Cortex of kidney (tissue), 1 donor: ENCODE data around the gene SEPTIN11.

Source experiments
- DNase-seq: peaks from one replicate; lab custom pipeline; 2025; lab: John Stamatoyannopoulos, UW

The SEPTIN11 gene

DNA sequence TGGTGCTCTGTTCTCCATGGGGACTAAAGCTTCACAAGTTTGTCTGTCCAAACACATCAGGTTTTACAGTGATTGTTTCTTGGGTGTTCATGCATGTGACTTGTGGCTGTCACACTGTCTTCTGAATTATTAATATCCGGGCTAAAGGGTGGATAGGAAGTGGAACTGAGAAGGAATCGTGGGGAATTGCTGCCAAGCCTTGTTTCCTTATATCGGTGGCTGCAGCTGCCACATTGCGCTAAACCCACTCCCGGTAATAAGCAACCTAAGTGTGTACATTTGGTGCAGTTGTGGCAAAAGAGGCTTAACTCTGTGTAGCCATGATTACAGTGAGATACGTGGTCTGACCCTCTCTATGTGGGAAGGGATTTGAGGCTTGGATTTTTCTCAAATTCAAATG lies 30.7 kb downstream of the SEPTIN11 start:
- DNase-seq = no peak

GRCh38 chr4:76981644-76982043 lies 32.1 kb downstream of the SEPTIN11 start:
- DNase-seq = no peak

GRCh38 chr4:76982638-76983584 lies 33.4 kb downstream of the SEPTIN11 start:
- DNase-seq = no peak

DNA sequence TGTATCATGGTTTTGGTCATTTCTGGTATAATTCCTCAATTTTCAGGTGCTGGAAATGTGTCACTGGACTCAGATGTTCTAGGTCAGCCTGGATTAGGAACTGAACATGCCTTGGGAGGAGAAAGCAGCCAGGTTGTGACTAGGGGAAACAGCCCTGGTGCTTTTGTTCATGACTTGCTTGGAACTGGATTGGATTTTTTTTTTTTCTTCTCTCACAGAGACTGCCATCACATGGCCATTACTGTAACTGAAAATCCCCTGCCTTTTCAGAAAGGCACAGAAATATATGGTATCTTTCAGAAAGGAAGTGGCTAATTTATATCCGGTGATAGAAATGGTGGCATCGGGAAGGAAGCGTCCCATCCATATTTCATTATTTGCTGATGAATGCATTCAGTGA lies 34.6 kb downstream of the SEPTIN11 start:
- DNase-seq = no peak

- no peak for DNase-seq
These were observed 35.2 kb downstream of the SEPTIN11 start for GRCh38 chr4:76984788-76985211.

DNA sequence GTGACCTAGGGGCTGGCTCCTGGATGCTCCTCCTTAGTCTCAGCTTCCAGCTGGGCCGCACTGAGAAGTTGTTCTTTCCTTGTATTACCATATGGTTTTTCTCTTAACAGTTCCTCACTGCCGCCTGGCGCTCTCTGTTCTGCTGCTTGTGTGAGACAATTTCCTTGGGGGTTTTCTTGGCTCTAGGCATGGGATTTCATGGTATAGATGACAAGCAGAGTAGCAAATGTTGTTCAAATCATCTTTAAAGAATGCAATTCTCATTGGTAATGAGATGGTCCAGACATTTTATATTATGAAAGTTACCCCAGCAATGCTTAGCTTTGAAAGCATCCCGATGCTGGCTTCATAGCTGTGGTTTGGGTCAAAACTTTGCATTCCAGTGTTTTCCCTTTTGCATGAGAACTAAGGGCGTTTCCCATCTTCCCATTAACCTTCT lies 37.6 kb downstream of the SEPTIN11 start:
- no peak for DNase-seq

DNA sequence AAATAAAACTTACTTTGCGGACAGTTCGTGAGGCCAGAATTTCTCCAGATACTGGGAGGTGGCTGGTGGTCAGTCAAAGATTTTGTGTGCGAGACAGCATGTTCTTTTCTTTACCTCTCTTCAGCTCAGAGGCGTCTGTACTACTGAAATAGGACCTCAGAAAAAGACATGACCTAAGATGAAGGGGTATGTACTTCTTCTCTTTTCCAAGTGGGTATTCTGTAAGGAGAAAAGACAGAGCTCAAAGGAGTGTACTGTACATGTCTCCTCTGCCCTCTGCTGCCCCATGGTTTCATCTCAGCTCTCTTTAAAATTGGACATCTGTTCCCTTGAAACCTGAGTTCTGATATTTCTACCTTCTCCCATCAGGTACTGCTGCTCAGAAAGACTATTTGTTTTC lies 38.1 kb downstream of the SEPTIN11 start:
- DNase-seq = no peak

GRCh38 chr4:76989391-76990061 lies 40.0 kb downstream of the SEPTIN11 start:
- DNase-seq = no peak

DNA sequence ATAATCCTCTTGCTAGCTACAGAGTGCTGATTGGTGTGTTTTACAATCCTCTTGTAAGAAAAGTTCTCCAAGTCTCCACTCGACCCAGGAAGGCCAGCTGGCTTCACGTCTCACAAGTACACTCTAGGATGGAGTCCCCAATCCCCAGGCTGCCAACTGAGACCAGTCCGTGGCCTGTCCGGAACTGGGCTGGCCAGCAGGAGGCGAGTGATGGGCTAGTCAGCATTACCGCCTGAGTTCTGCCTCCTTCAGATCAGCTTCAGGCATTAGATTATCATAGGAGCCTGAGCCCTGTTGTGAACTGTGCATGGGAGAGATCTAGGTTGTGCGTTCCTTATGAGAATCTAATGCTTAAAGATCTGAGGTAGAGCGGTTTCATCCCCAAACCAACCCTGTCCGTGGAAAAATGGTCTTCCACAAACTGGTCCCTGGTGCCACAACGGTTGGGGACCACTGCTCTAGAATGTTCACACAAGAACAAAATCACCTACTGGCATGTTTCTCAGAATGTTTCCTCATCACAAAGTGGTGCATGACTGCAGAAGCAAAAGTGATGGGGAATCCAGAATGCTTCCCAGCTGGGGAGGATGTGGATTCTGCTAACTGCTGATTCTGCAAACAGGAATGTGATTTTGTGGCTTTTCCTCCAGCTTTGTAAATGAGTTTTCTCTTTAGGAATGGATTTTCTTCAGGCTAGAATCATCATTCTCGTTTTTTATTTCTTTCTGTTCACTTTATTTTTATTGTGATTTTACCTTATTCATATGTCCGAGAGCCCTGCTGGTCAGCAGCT lies 40.9 kb downstream of the SEPTIN11 start:
- no peak for DNase-seq

GRCh38 chr4:76991161-76991660 lies 41.7 kb downstream of the SEPTIN11 start:
- no peak for DNase-seq

DNA sequence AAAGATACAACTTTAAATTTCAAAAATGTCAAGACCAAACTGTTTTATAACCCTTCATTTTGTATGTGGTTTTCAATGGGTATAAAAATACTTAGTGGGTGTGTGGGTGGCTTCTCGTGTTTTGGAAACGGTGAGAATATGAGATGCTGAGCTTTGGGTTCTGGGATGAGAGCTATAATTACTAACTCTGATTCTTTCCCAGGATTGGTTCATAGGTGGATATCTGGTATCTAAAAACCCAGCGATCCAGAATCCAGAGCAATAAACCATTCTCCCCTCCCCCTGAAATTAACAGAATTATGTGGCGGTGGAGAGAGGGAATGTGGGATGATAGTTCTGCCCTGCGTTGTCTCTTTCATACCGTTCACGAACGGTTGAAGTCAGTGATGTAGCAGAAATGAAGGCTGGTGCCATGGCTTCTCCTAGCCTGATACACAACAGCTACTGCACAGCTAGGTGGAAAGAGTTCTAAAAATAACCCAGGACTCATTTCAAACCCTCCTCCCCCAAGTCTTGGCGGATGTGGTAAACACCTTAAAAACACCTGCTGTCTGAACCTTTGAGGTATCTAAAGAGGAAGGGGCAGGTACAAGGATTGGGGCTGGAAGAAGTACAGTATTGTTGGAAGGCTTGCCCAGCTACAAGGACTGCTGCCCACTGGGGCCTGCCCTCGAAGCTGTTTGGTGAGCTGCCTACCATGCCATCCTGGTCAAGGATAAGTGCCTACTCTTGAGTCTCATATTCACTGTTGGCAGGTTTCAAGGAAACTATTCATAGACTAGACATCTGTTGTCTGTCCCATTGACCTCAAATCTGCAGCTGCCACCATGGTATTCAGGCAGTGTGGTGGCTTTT lies 44.5 kb downstream of the SEPTIN11 start:
- no peak for DNase-seq

DNA sequence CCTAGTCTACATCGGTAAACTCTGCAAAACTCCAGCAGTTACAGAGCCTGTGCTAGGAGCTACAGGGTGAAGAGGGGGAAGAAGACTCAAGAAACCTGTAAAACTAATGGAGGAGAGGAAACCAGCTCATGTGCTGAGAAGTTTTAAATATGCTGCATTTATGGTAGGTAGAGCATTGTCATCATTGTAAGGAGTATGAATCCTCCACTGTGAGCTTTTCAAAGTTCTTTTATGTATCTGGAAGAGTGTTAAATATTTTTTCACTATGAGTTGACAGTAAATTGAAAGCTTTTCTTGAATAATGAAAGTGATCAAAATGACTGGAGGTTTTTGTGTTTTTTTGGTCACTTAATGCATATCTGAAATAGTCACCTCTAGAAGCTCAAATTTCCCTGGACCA lies 46.2 kb downstream of the SEPTIN11 start:
- DNase-seq = no peak

DNA sequence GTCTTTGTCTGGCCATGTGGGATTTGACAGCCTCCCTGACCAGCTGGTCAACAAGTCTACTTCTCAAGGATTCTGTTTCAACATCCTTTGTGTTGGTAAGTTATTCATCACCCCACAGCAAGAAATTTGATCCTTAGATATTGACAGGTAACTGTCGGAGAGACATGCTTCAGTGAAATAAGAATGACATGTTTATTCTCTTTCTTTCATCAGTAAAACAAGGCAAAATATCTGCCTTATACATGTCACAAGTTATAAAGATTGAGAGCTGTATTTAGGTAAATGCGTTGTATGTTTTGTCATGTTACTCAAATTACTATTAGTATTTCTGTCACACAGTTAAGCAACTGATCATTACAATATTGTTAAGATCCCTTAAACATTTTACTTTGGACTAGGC lies 46.9 kb downstream of the SEPTIN11 start:
- no peak for DNase-seq

DNA sequence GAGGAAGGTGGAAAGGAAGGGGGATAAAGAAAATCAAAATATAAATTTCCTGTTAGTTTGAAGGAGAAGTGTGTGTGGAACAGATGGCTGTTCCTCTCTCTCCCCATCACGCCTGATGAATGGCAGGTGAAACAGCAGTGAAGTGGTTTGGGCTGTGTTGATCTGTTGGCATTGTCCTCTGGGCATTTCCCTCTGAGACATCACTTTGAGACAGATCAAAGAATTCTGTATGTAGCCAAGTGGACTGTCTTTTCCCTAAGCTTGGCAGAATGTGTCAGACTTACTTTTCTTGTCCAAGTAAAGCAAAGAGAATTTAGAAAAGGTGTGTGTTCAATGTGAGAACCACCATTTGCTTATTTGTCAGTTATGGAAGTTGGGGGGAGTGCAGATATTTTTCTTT lies 47.5 kb downstream of the SEPTIN11 start:
- DNase-seq = no peak

DNA sequence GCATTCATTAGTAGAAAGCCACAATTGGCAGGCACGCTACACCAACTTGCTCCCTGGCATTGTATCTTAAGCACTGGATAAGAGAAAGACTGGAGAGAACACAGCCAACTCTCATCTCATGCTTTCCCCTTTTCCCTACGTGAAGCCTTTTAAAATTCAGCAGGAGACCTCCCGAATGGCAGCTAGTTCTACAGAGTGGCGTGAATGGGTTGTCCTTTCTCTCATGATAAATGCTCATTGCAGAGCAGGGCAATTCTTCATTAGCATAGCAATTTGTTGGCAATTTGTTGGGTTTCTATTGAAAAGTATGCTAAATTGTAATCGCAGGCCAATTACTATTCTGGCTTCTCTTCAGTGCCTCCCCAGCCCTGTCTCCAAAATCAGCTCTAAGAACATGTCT lies 48.0 kb downstream of the SEPTIN11 start:
- no peak for DNase-seq

GRCh38 chr4:76998251-76998901 lies 48.8 kb downstream of the SEPTIN11 start:
- no peak for DNase-seq
